Cardiac muscle cell (in vitro differentiated cells and primary cell): ENCODE measurements around the gene SEC23A. TPM values are rescaled to one million over a fixed set of nuclear protein-coding genes. Genes with fewer than 3 reads are reported as not detected.

Source experiments
- DNase-seq, 2 donors: peaks; one replicate each; pipeline versions ENCODE4 v3.0.0 to v3.0.0-alpha.2; 2010 to 2017; ENCODE audit warnings: low read depth in 1 of 2, low spot score in 1 of 2
- H3K27ac ChIP-seq: fragments of 200-600 bp; sonication (generic); 2 replicates; pipeline ENCODE4 v1.5.1; 2016
- H3K27me3 ChIP-seq: fragments of 200-600 bp; sonication (generic); 2 replicates; pipeline ENCODE4 v1.6.0; 2016; ENCODE audit warnings: control low read depth
- H3K36me3 ChIP-seq: fragments of 200-600 bp; sonication (generic); 2 replicates; pipeline ENCODE4 v1.5.1; 2016; ENCODE audit warnings: control low read depth
- H3K4me1 ChIP-seq: fragments of 200-600 bp; sonication (generic); 2 replicates; pipeline ENCODE4 v1.8.1; 2017; ENCODE audit warnings: low read depth, mild to moderate bottlenecking, mixed run types
- H3K4me3 ChIP-seq: fragments of 200-600 bp; sonication (generic); 2 replicates; pipeline ENCODE4 v1.5.1; 2016; ENCODE audit warnings: mild to moderate bottlenecking
- H3K9me3 ChIP-seq: fragments of 200-600 bp; sonication (generic); 2 replicates; pipeline ENCODE4 v1.5.1; 2017; ENCODE audit warnings: low read depth, mild to moderate bottlenecking, control low read depth
- CTCF ChIP-seq: IDR thresholded peaks from 2 replicates; pipeline ENCODE4 v1.5.1; 2012; ENCODE audit warnings: low read depth, mild to moderate bottlenecking, low read length
- polyA plus RNA-seq: library from polyadenylated mRNA; unstranded; fragments of >200 nt; fragmentation: Nextera tagmentation; extraction: Ambion mirVana; gene quantifications from 2 replicates; pipeline ENCODE4 v1.2.1, GENCODE V29; 2016
- total RNA-seq: library from RNA; depleted of rRNA; stranded (reverse); fragments of >200 nt; gene quantifications from 2 replicates; pipeline ENCODE4 v1.2.3, GENCODE V29; 2016

The SEC23A gene
- total and polyA plus RNA-seq, 2 experiments from 2014 or later: 74.1 to 131 TPM

GRCh38 chr14:39122330-39123138 is 19.5 kb upstream of the SEC23A start:
- no peak for TF ChIP-seq CTCF
- DNase-seq: no peak

GRCh38 chr14:39114073-39114838 is 11.2 kb upstream of the SEC23A start, which contains the start of gene GEMIN2:
GEMIN2 (plus strand) TSS chr14:39114323; CDS start chr14:39114339, 16 bp downstream.
- Histone ChIP-seq H3K4me1 (peaks cover 7% of the 10 kb centered on the region), H3K36me3 (peaks cover 10% of the 10 kb centered on the region), H3K27ac (peak within 1 kb of the TSS; percentile 55), H3K4me3 (peak within 1 kb of the TSS; percentile 75), H3K27me3 (no peaks in the 10 kb centered on the region), H3K9me3 (no peaks in the 10 kb centered on the region)
- TF ChIP-seq CTCF: no peak
- DNase-seq: peak; percentile 94 to 97

More at GRCh38 chr14:39122330-39123138, 19.5 kb upstream of the SEC23A start:
- peaks cover 46% of the 10 kb centered on the region for H3K36me3 ChIP-seq
- H3K4me3 ChIP-seq: no peak overlapping the region
- H3K27me3 ChIP-seq: no peaks in the 10 kb centered on the region
- no peak overlapping the region for H3K27ac ChIP-seq
- H3K4me1 ChIP-seq: no peaks in the 10 kb centered on the region
- H3K9me3 ChIP-seq: no peaks in the 10 kb centered on the region

GRCh38 chr14:39113685-39114072 is 10.6 kb upstream of the SEC23A start:
- no peaks in the 10 kb centered on the region for H3K9me3 ChIP-seq
- TF ChIP-seq CTCF: no peak
- no peaks in the 10 kb centered on the region for H3K27me3 ChIP-seq
- DNase-seq: no peak
- peaks cover 6% of the 10 kb centered on the region for H3K36me3 ChIP-seq
- H3K27ac ChIP-seq: peak overlapping the region; percentile 55
- peak overlapping the region; percentile 75 for H3K4me3 ChIP-seq
- H3K4me1 ChIP-seq: peaks cover 7% of the 10 kb centered on the region

GRCh38 chr14:39109893-39110715 is 7.1 kb upstream of the SEC23A start:
- no peaks in the 10 kb centered on the region for H3K9me3 ChIP-seq
- no peak overlapping the region for H3K4me3 ChIP-seq
- no peak for DNase-seq
- H3K36me3 ChIP-seq: no peaks in the 10 kb centered on the region
- H3K27me3 ChIP-seq: no peaks in the 10 kb centered on the region
- peaks cover 6% of the 10 kb centered on the region for H3K4me1 ChIP-seq
- no peak for TF ChIP-seq CTCF
- H3K27ac ChIP-seq: no peak overlapping the region

GRCh38 chr14:39108791-39109190 is 5.8 kb upstream of the SEC23A start:
- H3K27ac ChIP-seq: no peak overlapping the region
- no peak for DNase-seq
- TF ChIP-seq CTCF: no peak
- no peaks in the 10 kb centered on the region for H3K36me3 ChIP-seq
- no peak overlapping the region for H3K4me3 ChIP-seq
- peaks cover 4% of the 10 kb centered on the region for H3K4me1 ChIP-seq
- H3K9me3 ChIP-seq: no peaks in the 10 kb centered on the region
- H3K27me3 ChIP-seq: no peaks in the 10 kb centered on the region
